Activated naive CD4-positive, alpha-beta T cell treated with anti-CD3 and anti-CD28 coated beads, Interleukin-2, amount 10 ng/mL, durations not matched to agents 5 hours and 36 hours (primary cell): ENCODE data around the gene NCF2. TPM values are rescaled to one million over a fixed set of nuclear protein-coding genes. Genes with fewer than 3 reads are reported as not detected.

Source experiments
- total RNA-seq, 2 experiments: library from RNA; stranded (reverse); gene quantifications; one replicate each; pipeline ENCODE4 v1.2.3, GENCODE V29; 2021

Gene NCF2
- total RNA-seq, result 10 to 100 TPM; 11.7 to 12.9 TPM

GRCh38 chr1:183590244-183591191 is at the start of gene NCF2:
TSS of gene NCF2 (minus strand) at chr1:183590459. CDS start at chr1:183590329, 130 bp downstream.

GRCh38 chr1:183635606-183636333 is 45.5 kb upstream of the NCF2 start, which contains the start of gene ARPC5:
TSS of gene ARPC5 (minus strand) at chr1:183635783. CDS start at chr1:183635659, 124 bp downstream.

Other genes starting within 250 kb of the NCF2 start
- under 1 TPM; 0.05 to 0.14 TPM for gene NMNAT2, start 172.1 kb downstream of the NCF2 start, total RNA-seq
- gene SMG7, start 118.0 kb downstream of the NCF2 start, total RNA-seq, result 10 to 100 TPM; 56.9 to 60.8 TPM
- gene ARPC5, start 45.3 kb upstream of the NCF2 start, total RNA-seq, result 100 to 1,000 TPM; 207 to 211 TPM
- not detected for gene APOBEC4, start 62.9 kb upstream of the NCF2 start, total RNA-seq
- gene RGL1, start 214.7 kb upstream of the NCF2 start, total RNA-seq, result 1 to 10 TPM; 1.5 to 1.7 TPM